A549 (cell line): ENCODE measurements around the gene SLC6A6. TPM values are rescaled to one million over a fixed set of nuclear protein-coding genes. Genes with fewer than 3 reads are reported as not detected.
A peak's percentile ranks its signal among the peaks of the same experiment; 100 is the strongest.

ENCODE experiments used
- ATAC-seq, 2 experiments: fragments of 200-7000 bp in 1 of 2; fragments of >200 bp in 1 of 2; cut with Nextera tagmentation in 1 of 2; cut with Tn5 transposase in 1 of 2; 3 replicates each; pipeline versions ENCODE4 v1.8.0 to v1.9.1; 2018 to 2020; ENCODE audit warnings: mild to moderate bottlenecking in 1 of 2, moderate library complexity in 1 of 2
- CTCF ChIA-PET: fragments of 300-600 bp; sonication (Branson Sonifier 250); formaldehyde crosslinking; extraction: SDS; loops from one replicate; lab custom pipeline; 2021; ENCODE audit warnings: antibody characterized with exemption, inconsistent platforms; lab: Yijun Ruan, JAX
- POLR2A ChIA-PET: fragments of 350-600 bp; formaldehyde crosslinking; extraction: SDS; loops from one replicate; lab custom pipeline; 2021; ENCODE audit warnings: antibody characterized with exemption, inconsistent platforms; lab: Yijun Ruan, JAX
- DNase-seq, 2 experiments: peaks; one replicate each; pipeline versions ENCODE4 v3.0.0 to v3.0.0-alpha.2; 2011 to 2016; ENCODE audit warnings: low read depth in 1 of 2, low spot score in 1 of 2
- FAIRE-seq: peaks from 2 replicates; lab custom pipeline; 2011; peaks lifted over from hg19 to GRCh38; lab: Jason Lieb, UNC
- H3K27ac ChIP-seq, 2 experiments: fragments of >200 bp; sonication (Bioruptor Twin); formaldehyde crosslinking; 3 replicates each; pipeline ENCODE4 v1.5.1; 2016 to 2017
- H3K4me1 ChIP-seq: fragments of >200 bp; sonication (Bioruptor Twin); formaldehyde crosslinking; 3 replicates; pipeline ENCODE4 v1.6.1; 2016
- H3K4me2 ChIP-seq: fragments of >200 bp; sonication (Bioruptor Twin); formaldehyde crosslinking; 3 replicates; pipeline ENCODE4 v1.6.1; 2016
- H3K4me3 ChIP-seq: fragments of >200 bp; sonication (Bioruptor Twin); formaldehyde crosslinking; 3 replicates; pipeline ENCODE4 v1.5.1; 2016
- H3K9me3 ChIP-seq: fragments of >200 bp; sonication (Bioruptor Twin); formaldehyde crosslinking; 3 replicates; pipeline ENCODE4 v1.6.1; 2016
- CBX8 ChIP-seq: fragments of 200-600 bp; sonication (generic); IDR thresholded peaks from 2 replicates; pipeline ENCODE4 v1.6.1; 2016
- EHF ChIP-seq: fragments of 250-450 bp; sonication (Bioruptor Pico); IDR thresholded peaks from 2 replicates; pipeline ENCODE4 v1.5.0; 2020; ENCODE audit warnings: mild to moderate bottlenecking
- EP300 ChIP-seq, 2 experiments: fragments of >200 bp; sonication (Bioruptor Twin); formaldehyde crosslinking; IDR thresholded peaks; 2 replicates in 1 of 2; 3 replicates in 1 of 2; pipeline ENCODE4 v1.6.1; 2016 to 2017
- JUNB ChIP-seq: fragments of >200 bp; sonication (Bioruptor Twin); formaldehyde crosslinking; IDR thresholded peaks from 2 replicates; pipeline ENCODE4 v1.6.1; 2016
- MAFK ChIP-seq: fragments of 450-650 bp; IDR thresholded peaks from 2 replicates; pipeline ENCODE4 v1.6.1; 2014; ENCODE audit not compliant: partially characterized antibody
- MYC ChIP-seq: IDR thresholded peaks from 2 replicates; pipeline ENCODE4 v1.6.1; 2012; ENCODE audit warnings: mild to moderate bottlenecking, inconsistent platforms, low read length, improper control_type of control experiment, borderline replicate concordance
- NPAS2 ChIP-seq: fragments of 250-450 bp; sonication (Bioruptor Pico); IDR thresholded peaks from 2 replicates; pipeline ENCODE4 v1.8.0; 2022; ENCODE audit warnings: mild to moderate bottlenecking, moderate library complexity, borderline replicate concordance
- POLR2A ChIP-seq: IDR thresholded peaks from 2 replicates; pipeline ENCODE4 v1.6.1; 2012; ENCODE audit warnings: mild to moderate bottlenecking, low read length
- POLR2AphosphoS2 ChIP-seq: conservative IDR thresholded peaks from 2 replicates; pipeline ENCODE4 v1.6.1; 2012; ENCODE audit warnings: low read length, improper control_type of control experiment, inconsistent platforms
- RAD21 ChIP-seq, 2 experiments: fragments of >200 bp in 1 of 2; sonication (Bioruptor Twin) in 1 of 2; formaldehyde crosslinking in 1 of 2; IDR thresholded peaks in 1 of 2; conservative IDR thresholded peaks in 1 of 2; 2 replicates in 1 of 2; 3 replicates in 1 of 2; pipeline ENCODE4 v1.6.1; 2012 to 2018; ENCODE audit warnings: inconsistent platforms in 1 of 2
- RNF2 ChIP-seq: fragments of 200-600 bp; sonication (generic); IDR thresholded peaks from 2 replicates; pipeline ENCODE4 v1.6.1; 2016; ENCODE audit warnings: low read depth, mild to moderate bottlenecking, antibody characterized with exemption, moderate library complexity, borderline replicate concordance
- SMC3 ChIP-seq: fragments of >200 bp; sonication (Bioruptor Twin); formaldehyde crosslinking; IDR thresholded peaks from 3 replicates; pipeline ENCODE4 v1.6.1; 2018; ENCODE audit warnings: inconsistent platforms
- TP53 ChIP-seq: fragments of 250-450 bp; sonication (Bioruptor Pico); IDR thresholded peaks from 2 replicates; pipeline ENCODE4 v1.5.0; 2021; ENCODE audit warnings: mild to moderate bottlenecking, moderate library complexity
- ZSCAN20 ChIP-seq: fragments of 250-450 bp; sonication (Bioruptor Pico); IDR thresholded peaks from 2 replicates; pipeline ENCODE4 v1.8.0; 2022; ENCODE audit warnings: mild to moderate bottlenecking, moderate library complexity
- WGBS: methylation state at CpG from one replicate; pipeline ENCODE4 v1.1.6; 2017; ENCODE audit errors: missing lambda C conversion rate; 5-methylcytosine and 5-hydroxymethylcytosine counted together
- polyA plus RNA-seq, 4 experiments: library from polyadenylated mRNA; depleted of rRNA in 3 of 4; stranded (reverse); fragments of >200 nt; fragmentation: RNase III in 1 of 4; extraction: RNeasy Plus Mini Kit Qiagen cat#74134 plus additional on column Dnase treatment in 1 of 4; gene quantifications; 2 replicates in 3 of 4; 3 replicates in 1 of 4; pipeline ENCODE4 v1.2.3, GENCODE V29; 2011 to 2017
- TF ChIP-seq, protein P1 (sequence below): fragments of 150-350 bp; IDR thresholded peaks from 2 replicates; pipeline ENCODE4 v1.6.1; 2014; ENCODE audit warnings: low read depth, mild to moderate bottlenecking, low read length
- TF ChIP-seq, protein P2 (sequence below): IDR thresholded peaks from 2 replicates; pipeline ENCODE4 v1.6.1; 2012
- TF ChIP-seq, protein P3 (sequence below): fragments of 450-650 bp; IDR thresholded peaks from 2 replicates; pipeline ENCODE4 v1.6.1; 2014; ENCODE audit warnings: antibody characterized with exemption
- TF ChIP-seq, protein P4 (sequence below): fragments of 250-450 bp; sonication (Bioruptor Pico); IDR thresholded peaks from 2 replicates; pipeline ENCODE4 v1.5.0; 2020; ENCODE audit warnings: low read depth, mild to moderate bottlenecking, moderate library complexity
- TF ChIP-seq, protein P5 (sequence below): fragments of >200 bp; sonication (Bioruptor Twin); formaldehyde crosslinking; IDR thresholded peaks from 3 replicates; pipeline ENCODE4 v1.6.1; 2016

The SLC6A6 gene
- polyA plus RNA-seq, 2 of the 4 experiments (the other 2 are of a cell fraction), result 73.3 to 73.8 TPM

DNA sequence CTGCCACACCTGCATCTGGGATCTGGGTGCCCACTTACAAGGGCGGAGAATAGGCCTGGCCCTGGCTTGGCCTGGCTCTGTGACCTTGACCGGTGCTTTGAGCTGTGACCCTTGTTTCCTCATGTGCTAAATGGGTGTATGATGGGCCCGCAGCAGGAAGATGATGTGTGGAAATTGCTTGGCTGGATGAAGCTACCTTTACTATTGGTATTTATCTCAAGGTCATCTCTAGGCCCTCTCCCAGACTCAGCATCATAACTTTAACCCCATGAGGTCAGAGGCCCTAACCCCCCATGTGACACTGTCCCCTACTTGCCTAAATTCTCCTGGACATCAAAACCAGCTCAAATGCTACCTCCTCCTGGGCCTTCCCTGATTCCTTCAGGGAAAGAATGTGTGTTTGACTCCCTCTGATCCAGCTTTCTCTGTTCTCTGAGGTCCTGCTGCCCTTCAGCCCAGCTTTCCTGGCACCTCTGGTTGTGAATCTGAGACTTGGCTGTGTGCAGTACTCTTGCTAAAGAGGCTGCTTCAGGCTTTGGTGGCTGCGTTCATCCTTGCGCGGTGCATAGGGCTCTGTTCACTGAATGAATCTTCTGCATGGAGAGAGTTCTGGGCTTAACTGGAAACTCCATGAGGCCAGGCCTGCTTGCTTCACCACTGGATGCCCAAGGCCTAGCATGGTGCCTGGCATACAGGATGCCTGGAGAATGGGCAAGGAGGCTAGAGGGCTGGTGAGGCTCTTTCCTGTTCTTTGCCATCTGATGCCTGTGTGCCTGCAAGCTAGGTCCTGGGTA lies 25.2 kb upstream of the SLC6A6 start:
- ChIA-PET POLR2A (no interaction called here), CTCF (interaction anchor here (0.9 to 2.2 kb wide), 6 partner anchors 9 to 174 kb away, joined by 3 to 5 read pairs (median 3); no protein-coding TSS in a partner anchor)
- no peak for TF ChIP-seq SMC3
- no peak for TF ChIP-seq CBX8
- no peak for TF ChIP-seq TP53 (CRISPR knock-in tag)
- TF ChIP-seq, protein P1, sequence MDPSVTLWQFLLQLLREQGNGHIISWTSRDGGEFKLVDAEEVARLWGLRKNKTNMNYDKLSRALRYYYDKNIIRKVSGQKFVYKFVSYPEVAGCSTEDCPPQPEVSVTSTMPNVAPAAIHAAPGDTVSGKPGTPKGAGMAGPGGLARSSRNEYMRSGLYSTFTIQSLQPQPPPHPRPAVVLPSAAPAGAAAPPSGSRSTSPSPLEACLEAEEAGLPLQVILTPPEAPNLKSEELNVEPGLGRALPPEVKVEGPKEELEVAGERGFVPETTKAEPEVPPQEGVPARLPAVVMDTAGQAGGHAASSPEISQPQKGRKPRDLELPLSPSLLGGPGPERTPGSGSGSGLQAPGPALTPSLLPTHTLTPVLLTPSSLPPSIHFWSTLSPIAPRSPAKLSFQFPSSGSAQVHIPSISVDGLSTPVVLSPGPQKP, result no peak
- TF ChIP-seq ZSCAN20 (CRISPR knock-in tag), result no peak
- TF ChIP-seq, protein P2, sequence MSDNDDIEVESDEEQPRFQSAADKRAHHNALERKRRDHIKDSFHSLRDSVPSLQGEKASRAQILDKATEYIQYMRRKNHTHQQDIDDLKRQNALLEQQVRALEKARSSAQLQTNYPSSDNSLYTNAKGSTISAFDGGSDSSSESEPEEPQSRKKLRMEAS, result no peak
- no peak for TF ChIP-seq RNF2
- no peak for TF ChIP-seq MYC
- TF ChIP-seq MAFK, result no peak
- no peak for TF ChIP-seq POLR2AphosphoS2
- TF ChIP-seq, protein P3, sequence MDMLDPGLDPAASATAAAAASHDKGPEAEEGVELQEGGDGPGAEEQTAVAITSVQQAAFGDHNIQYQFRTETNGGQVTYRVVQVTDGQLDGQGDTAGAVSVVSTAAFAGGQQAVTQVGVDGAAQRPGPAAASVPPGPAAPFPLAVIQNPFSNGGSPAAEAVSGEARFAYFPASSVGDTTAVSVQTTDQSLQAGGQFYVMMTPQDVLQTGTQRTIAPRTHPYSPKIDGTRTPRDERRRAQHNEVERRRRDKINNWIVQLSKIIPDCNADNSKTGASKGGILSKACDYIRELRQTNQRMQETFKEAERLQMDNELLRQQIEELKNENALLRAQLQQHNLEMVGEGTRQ, result no peak
- TF ChIP-seq, protein P4, sequence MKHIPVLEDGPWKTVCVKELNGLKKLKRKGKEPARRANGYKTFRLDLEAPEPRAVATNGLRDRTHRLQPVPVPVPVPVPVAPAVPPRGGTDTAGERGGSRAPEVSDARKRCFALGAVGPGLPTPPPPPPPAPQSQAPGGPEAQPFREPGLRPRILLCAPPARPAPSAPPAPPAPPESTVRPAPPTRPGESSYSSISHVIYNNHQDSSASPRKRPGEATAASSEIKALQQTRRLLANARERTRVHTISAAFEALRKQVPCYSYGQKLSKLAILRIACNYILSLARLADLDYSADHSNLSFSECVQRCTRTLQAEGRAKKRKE (CRISPR knock-in tag), result no peak
- TF ChIP-seq EHF (CRISPR knock-in tag), result no peak
- peaks cover 23% of the 10 kb centered on the region for H3K4me1 ChIP-seq
- WGBS, result 89% methylated on average over 6 of the region's 6 CpGs
- H3K4me3 ChIP-seq, result no peak overlapping the region
- DNase-seq (no peak), FAIRE-seq (no peak), ATAC-seq (no peak)
- no peaks in the 10 kb centered on the region for H3K9me3 ChIP-seq
- no peak overlapping the region for H3K4me2 ChIP-seq
- peak overlapping the region in 1 of 2 experiments; percentile 33; a peak in 1 of 6 replicates for H3K27ac ChIP-seq

DNA sequence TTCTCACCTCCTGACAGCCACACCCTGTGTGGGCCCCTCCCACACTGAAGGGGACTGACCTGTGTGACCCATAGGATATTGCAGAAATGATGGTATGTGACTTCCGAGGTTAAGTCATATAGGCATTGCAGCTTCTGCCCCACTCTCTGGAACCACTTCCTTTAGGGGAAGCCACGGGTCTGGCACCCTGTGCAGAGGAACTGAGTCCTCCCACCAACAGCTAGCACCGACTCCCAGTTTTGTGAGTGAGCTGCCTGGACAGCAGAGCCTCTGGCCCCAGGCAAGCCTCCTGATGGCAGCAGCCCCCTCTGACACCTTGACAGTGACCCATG lies 24.6 kb upstream of the SLC6A6 start:
- ChIA-PET POLR2A (no interaction called here), CTCF (interaction anchor here (0.9 to 1.6 kb wide), 5 partner anchors 24 to 116 kb away, joined by 3 to 5 read pairs (median 3); no protein-coding TSS in a partner anchor)
- WGBS, result 83% methylated on average over 3 of the region's 3 CpGs
- TF ChIP-seq RAD21 (conservative IDR thresholded peaks at IDR 0.05 in 1 of 2, IDR thresholded peaks at IDR 0.05 in 1 of 2) (no peak), ZSCAN20 (CRISPR knock-in tag) (no peak), EP300 (IDR thresholded peaks at IDR 0.05) (no peak), NPAS2 (CRISPR knock-in tag) (no peak), JUNB (no peak), POLR2AphosphoS2 (no peak), MYC (no peak), POLR2A (no peak)
- TF ChIP-seq, protein P4 (CRISPR knock-in tag), result no peak
- TF ChIP-seq, protein P5, sequence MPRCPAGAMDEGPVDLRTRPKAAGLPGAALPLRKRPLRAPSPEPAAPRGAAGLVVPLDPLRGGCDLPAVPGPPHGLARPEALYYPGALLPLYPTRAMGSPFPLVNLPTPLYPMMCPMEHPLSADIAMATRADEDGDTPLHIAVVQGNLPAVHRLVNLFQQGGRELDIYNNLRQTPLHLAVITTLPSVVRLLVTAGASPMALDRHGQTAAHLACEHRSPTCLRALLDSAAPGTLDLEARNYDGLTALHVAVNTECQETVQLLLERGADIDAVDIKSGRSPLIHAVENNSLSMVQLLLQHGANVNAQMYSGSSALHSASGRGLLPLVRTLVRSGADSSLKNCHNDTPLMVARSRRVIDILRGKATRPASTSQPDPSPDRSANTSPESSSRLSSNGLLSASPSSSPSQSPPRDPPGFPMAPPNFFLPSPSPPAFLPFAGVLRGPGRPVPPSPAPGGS, result no peak
- TF ChIP-seq, protein P3, result no peak
- Histone ChIP-seq H3K4me2 (no peak overlapping the region), H3K9me3 (no peaks in the 10 kb centered on the region), H3K4me1 (peaks cover 17% of the 10 kb centered on the region), H3K27ac (peak overlapping the region in 1 of 2 experiments; percentile 33; a peak in 1 of 6 replicates), H3K4me3 (no peak overlapping the region)
- no peak for DNase-seq
- FAIRE-seq, result no peak
- ATAC-seq, result no peak
